ENCODE measurements around the gene PRKD1.

Gene PRKD1

GRCh38 chr14:29580763-29581162, 346.9 kb downstream of the PRKD1 start:
- DNase-seq, result no peak

DNA sequence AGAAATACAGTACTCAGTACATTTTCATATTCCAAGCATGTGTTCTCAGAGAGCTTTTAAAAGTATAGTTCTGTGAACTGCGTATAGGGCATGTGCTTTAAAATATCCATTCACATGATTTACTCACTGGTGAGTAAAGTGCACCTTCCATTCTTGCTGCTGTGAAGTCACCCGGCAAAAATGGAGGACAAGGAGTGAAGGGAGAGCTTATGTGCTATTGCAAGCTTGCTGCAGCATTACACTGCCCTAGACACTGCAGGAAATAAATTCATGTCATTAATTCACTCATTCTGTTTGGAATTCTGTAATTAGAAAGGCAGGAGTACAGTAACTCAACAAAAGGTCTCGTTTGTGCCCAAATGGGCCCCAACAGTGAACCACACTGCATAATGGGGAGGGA, 347.8 kb downstream of the PRKD1 start:
- no peak for DNase-seq

- DNase-seq, result no peak
These were observed 350.7 kb downstream of the PRKD1 start for GRCh38 chr14:29576927-29577326.

DNA sequence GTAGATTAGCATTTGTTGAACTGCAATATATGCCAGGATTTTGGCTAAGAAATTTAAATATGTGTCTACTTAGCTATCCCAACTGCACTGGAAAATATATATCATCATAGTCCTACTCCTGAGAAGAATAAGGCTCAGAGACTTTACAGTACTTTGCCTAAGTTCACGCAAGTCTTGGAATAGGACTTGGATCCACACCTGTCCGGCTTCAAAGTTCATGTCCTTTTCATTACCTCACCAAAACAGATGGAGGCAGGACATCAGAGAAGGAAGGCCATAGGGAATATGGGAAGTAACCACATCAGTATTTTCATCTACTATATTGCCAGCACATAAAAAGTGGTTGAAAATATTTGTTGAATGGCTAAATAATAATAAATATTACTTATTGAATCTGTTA, 358.5 kb downstream of the PRKD1 start:
- no peak for DNase-seq

DNA sequence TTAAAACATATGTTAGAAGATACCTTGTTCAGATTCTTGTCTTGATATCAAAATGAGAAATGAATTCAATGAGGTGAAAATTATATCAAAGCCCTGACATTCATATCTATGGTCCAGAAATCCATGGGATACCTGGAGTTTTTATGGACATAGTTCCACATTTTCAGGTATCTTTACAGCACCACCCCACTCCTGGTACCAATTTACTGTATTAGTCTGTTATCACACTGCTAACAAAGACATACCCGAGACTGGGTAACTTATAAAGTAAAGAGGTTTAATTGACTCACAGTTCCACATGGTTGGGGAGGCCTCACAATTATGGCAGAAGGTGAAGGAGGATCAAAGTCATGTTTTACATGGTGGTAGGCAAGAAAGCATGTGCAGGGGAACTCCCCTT, 361.5 kb downstream of the PRKD1 start:
- DNase-seq, result no peak

DNA sequence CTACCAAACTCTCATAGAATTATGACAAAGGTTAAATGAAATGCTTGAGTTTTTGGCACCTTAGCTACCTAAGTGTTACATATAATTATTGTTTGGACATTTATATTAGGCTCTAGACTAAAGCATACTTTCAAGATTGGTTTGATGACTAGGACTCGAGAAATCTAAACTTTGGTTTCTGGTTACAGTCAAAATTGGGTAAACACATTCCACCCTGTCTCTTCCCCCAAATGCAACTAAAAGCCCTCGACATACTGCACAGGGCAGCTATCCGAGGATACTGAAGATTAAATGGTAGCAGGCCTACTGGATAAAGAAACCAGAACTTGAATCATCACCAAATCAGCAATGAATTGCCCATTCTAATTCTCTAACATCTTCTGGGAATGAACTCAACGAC, 369.1 kb downstream of the PRKD1 start:
- DNase-seq, result no peak

DNA sequence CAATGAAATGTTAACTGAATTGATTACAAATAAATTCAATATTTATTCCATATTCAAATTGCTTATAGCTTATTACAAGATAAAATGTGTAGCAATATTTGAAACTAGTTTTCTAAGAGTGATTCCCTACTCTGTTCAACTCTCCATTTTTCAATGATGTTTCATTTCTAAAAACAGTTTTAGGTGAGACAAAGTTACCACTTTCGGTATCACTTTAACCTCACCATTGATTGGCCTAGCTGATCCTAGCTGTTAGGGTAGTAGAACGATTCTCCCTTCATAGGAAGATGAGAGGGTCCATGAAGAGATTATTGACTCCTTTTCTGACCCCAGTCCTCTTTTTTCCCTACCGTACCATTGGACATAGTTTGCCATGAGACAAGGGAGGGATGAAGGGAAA, 373.3 kb downstream of the PRKD1 start:
- no peak for DNase-seq

DNA sequence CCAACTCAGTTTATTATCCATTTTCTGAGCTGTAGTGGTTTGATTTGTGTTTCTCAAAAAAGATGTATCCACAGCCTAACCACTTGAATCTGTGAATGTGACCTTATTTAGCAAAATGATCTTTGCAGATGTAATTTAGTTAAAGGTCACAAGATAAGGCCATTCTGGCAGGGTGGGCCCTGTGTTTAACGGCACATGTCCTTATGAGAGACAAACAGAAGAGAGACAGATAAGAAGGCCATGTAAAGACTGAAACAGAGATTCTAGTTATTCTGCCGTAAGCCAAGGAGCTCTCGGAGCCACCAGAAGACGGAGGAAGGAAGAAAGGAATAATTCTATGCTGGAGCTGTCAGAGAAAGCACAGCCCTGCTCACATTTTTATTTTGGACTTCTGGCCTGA, 374.2 kb downstream of the PRKD1 start:
- DNase-seq, result no peak

DNA sequence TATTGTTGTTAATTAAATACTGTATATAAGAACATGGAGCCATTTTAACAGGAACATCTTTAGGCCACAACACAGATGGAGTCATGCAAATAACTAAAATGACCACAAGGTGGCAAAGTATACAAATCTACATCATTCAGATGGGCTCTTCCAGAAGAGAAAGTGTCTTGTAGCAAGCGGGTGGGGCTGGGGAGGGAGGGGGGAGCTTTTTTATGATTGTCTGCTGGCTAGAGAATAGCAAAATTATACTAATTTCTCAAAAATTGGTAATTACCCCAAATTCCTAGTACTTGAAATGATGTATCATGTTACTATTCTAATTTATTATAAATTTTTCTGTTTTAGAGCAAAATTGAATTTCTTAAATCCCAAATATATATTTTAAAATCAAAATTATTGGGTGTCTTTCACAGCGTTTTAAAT, 378.7 kb downstream of the PRKD1 start:
- no peak for DNase-seq

DNA sequence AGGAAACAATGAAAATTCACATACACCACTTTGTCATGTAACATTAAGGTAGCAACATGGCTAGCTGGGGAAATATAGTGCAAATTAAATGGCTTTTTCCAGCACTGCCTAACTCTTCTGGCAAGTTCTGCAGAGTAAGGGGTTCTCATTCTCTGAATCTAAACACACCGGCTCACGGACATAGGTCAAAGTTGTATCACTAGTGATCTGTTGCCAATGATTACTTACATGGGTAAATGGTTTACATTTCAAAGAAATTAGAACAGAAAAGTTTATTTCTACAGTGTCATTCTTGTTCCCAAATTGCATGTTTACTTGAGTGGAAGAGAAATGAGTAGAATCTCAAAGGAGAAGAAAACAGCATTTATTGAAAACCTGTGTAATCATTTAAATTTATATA, 381.9 kb downstream of the PRKD1 start:
- no peak for DNase-seq

DNA sequence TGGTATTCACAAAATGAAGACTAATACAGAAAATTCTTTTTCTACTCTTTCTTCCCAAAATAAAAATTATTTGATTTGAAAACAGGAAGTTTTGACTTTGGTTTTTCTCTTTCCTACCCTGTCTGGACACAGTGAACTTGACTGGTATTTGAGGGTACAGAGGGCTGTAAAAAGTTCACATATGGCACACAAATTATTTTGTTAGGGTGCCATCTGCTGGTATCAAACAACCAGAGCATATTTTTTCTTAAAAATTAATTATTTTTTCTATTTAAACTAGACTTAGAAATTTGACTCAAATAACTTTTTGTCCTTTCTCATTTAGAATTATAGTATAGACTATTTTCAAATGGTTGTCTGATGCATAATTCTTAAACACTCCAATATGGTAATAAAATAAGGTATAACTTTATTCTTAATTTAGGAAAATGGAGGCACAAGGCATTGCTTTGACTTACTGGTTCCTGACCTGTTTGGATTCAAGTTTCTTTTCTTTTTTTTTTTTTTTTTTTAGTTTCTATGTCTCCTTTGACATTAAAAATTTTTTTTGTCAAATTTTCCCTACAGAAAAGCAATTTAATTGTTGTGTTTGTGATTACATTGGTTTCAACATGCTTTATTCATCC, 390.6 kb downstream of the PRKD1 start:
- no peak for DNase-seq

GRCh38 chr14:29529418-29529817, 398.2 kb downstream of the PRKD1 start:
- no peak for DNase-seq

- DNase-seq, result no peak
These were observed 398.8 kb downstream of the PRKD1 start for GRCh38 chr14:29528889-29529288.

DNA sequence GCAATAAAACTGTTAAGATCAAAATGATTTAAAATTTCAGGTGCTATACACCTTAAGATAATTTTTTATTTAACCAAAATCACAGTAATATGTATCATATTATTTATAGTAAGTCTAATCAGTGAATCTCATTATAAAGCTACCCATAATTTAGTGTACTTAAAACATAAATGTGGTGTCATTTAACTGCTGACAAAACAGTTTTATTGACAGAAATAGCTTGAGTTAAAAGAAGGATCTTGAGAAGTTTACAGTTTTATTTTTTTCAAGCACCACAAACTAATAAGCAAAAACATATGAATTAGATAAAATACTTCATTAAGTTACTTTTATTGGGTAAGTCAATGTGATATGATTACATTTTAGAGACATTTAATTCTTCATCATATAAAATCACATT, 400.4 kb downstream of the PRKD1 start:
- DNase-seq, result no peak

Measured in NK-92 treated with Interleukin-12 subunit alpha and Interleukin-12 subunit beta, amount 100 ng/mL, for 24 hours (cell line).